Measurements from ENCODE around the gene RAD51B.

The RAD51B gene

DNA sequence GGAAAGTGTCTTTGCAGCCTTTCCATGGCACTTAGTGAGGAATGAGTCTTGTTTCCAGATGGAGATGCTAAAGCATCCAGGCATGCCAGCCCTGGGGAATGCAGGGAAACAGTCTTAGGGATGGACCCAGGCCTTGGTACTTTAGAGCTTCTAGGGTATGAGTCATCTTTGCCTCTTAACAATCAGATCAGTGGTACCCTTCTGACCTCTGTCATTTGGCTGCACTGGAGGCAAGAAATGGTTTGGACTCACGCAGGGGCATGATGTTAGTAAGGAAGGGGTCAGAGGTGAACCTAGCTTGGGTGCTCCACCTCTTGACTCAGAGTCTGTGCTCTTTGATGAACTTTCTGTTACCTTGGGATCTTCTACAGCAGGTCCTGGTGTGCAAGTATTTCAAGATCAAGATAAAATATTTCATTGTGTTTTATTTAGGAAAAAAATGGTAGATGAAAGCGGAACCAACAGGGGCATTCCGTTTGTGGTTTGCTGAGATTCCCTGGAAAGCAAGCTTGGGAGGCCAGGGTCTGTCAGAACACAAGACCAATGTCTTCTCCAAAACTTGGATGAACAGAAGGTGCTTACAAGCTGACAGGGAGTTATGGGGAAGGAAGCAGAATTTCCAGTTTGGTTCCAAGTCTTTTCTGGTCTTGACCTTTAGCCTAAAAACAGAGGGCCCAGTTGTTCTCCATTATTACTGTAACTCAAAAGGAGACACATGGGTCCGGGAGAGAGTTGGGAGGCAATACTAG lies 757.1 kb downstream of the RAD51B start:
- 0 out of 2 replicates have a peak overlapping the region, but pooled peaks have one; percentile 28 for H3K27ac ChIP-seq
- peaks cover 23% of the 10 kb centered on the region; the same call in 1 of the 2 replicates for H3K9me3 ChIP-seq
- H3K4me3 ChIP-seq: no peak overlapping the region
- peaks cover 16% of the 10 kb centered on the region for H3K4me1 ChIP-seq
- no peak for TF ChIP-seq Cebpa-rat (IDR thresholded peaks at IDR 0.05)
- no peak overlapping the region for H3K9ac ChIP-seq
- no peaks in the 10 kb centered on the region for H4K20me1 ChIP-seq
- peak overlapping the region; percentile 30; the same call in 1 of the 2 replicates for H3K4me2 ChIP-seq
- no peaks in the 10 kb centered on the region for H3K36me3 ChIP-seq
- H3K27me3 ChIP-seq: no peaks in the 10 kb centered on the region

DNA sequence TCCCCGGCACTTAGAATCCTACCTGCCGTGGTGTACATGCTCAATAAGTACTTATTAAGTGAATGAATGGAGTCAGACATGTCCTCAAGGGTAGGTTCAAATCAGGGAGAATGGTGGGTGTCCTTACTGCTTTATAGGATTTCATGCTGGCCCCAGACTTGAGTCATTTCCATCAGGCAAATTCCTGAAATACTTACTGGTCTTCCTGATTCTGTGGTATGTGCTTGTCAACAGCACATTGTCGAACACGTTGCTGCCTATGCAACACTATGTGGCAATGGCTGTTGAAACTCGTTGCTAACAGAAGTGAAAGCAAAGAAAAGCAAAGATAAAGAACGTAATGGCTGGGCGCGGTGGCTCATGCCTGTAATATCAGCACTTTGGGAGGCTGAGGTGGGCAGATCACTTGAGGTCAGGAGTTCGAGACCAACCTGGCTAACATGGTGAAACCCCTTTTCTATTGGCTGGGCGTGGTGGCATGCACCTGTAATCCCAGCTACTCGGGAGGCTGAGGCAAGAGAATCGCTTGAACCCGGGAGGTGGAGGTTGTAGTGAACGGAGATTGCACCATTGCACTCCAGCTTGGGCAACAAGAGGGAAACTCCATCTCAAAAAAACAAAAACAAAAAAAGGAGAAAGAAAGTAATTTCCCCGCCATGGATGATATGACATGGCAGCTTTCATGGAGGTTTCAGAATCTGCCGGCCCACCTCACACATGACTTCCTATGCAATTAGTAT lies 758.4 kb downstream of the RAD51B start:
- Histone ChIP-seq H3K27ac (no peak overlapping the region), H3K4me3 (no peak overlapping the region), H3K27me3 (no peaks in the 10 kb centered on the region), H3K9me3 (peaks cover 24% of the 10 kb centered on the region; the same call in 1 of the 2 replicates), H3K9ac (no peak overlapping the region), H3K4me1 (peaks cover 16% of the 10 kb centered on the region), H4K20me1 (no peaks in the 10 kb centered on the region), H3K36me3 (no peaks in the 10 kb centered on the region), H3K4me2 (no peak overlapping the region)
- TF ChIP-seq Cebpa-rat (IDR thresholded peaks at IDR 0.05): no peak

DNA sequence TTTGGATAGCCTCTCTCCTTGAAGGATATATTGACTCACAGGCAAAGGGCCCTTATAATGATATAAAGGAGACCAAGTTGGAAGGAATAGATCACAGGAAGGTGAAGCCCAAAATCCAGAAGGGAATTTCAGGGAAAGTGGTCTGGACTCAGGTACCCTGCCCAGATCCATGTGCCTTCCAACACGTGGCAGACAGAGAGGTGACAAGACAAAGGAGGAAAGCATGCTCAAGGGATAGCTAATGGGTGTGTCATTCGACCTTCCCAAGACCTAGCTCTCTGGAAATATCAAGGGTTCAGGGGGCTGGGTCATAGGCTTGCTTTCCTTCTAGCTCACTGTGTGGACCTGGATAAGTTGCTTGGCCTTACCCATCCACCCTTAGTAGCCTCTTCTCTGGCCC lies 759.0 kb downstream of the RAD51B start:
- H3K4me2 ChIP-seq: no peak overlapping the region
- H3K4me1 ChIP-seq: peaks cover 16% of the 10 kb centered on the region
- H4K20me1 ChIP-seq: no peaks in the 10 kb centered on the region
- H3K36me3 ChIP-seq: no peaks in the 10 kb centered on the region
- no peak for TF ChIP-seq Cebpa-rat (IDR thresholded peaks at IDR 0.05)
- H3K9me3 ChIP-seq: peaks cover 24% of the 10 kb centered on the region; the same call in 1 of the 2 replicates
- H3K9ac ChIP-seq: no peak overlapping the region
- no peak overlapping the region for H3K4me3 ChIP-seq
- no peaks in the 10 kb centered on the region for H3K27me3 ChIP-seq
- no peak overlapping the region for H3K27ac ChIP-seq

DNA sequence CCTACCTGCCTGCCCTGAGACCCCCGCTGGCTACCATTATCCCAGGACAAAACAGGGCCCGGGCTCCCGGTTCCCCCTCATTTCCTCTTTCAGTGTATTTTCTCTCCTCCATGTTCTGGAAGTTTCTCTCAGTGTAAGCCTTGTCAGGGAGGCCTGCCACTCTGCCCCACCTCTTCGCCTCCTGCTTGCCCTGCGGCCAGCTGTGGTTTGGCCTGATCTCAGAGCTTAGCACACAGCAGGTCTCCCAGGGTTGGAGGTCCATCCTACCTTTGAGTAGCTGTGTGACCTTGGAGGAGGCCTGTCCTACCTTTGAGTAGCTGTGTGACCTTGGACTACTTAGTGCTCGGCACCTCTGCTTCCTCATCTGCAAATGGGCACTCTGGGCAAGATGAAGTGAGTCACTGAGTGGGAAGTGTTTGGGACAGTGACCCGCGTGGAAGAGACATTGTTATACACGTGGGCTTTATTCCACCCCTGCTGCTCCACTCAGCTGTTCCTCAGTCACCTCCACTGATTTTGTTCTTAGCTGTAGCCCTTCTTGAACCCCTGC lies 760.6 kb downstream of the RAD51B start:
- Histone ChIP-seq H3K27me3 (no peaks in the 10 kb centered on the region), H4K20me1 (no peaks in the 10 kb centered on the region), H3K4me2 (no peak overlapping the region), H3K27ac (no peak overlapping the region), H3K4me3 (no peak overlapping the region), H3K4me1 (peaks cover 6% of the 10 kb centered on the region), H3K9me3 (peaks cover 24% of the 10 kb centered on the region; the same call in 1 of the 2 replicates), H3K36me3 (no peaks in the 10 kb centered on the region), H3K9ac (no peak overlapping the region)
- TF ChIP-seq Cebpa-rat (IDR thresholded peaks at IDR 0.05): no peak

DNA sequence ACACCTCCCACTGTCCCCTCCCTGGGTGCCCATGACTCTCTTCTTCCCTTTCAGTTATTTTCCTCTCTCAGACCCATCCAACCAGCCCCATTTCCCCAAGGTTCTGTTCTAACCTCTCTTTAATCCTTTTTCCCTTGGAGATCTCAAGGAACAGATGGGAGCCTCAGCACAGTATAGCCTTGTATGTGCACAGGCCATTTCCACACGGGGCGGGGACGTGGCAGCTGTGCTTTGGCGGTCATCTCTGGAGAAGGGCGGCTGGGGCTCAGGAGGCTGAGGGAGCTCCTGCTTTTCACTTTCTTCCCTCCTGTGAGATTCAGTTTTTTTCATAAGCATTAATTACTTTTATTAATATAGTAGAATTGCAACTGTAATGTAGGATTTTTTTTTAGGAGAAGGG lies 761.1 kb downstream of the RAD51B start:
- no peak for TF ChIP-seq Cebpa-rat (IDR thresholded peaks at IDR 0.05)
- H3K9me3 ChIP-seq: peaks cover 24% of the 10 kb centered on the region; the same call in 1 of the 2 replicates
- no peak overlapping the region for H3K27ac ChIP-seq
- H3K4me2 ChIP-seq: no peak overlapping the region
- H4K20me1 ChIP-seq: no peaks in the 10 kb centered on the region
- H3K9ac ChIP-seq: no peak overlapping the region
- peaks cover 5% of the 10 kb centered on the region for H3K4me1 ChIP-seq
- H3K4me3 ChIP-seq: no peak overlapping the region
- H3K36me3 ChIP-seq: no peaks in the 10 kb centered on the region
- no peaks in the 10 kb centered on the region for H3K27me3 ChIP-seq

DNA sequence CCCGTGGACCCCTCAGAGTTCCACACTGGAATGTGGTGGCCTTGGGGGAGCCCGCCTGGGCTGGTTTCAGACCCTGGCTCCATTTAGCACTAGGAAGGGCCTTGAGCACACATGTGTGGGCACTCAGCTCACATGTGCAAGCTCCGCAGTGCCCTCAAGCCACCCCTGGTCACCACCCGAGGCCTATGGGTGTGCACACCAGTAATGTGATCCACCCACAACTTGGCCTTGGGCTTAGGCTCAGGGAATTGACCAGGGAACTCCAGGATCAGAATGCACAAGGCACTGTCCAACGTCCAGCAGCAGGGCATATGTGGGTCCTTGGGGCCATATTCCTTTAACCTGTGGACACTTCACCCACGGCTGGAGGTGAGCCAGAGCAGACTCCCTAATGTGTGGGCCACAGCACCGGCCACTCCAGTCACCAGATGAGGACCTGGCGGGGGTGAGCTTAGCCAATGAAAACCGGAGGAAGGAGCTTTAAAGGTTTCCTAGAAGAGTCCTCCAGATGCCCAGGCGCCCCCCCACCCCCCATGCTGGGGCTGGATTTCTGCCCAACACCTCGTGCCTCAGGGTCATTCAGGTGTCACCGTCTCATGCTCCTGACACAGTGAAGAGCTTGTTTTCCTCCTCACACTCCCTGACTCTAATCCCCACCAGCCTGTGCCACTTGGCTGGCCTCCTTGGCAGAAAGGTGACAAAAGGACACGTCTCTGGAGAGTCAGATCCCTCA lies 764.1 kb downstream of the RAD51B start:
- Histone ChIP-seq H3K9me3 (peaks cover 9% of the 10 kb centered on the region; the same call in 1 of the 2 replicates), H3K36me3 (no peaks in the 10 kb centered on the region), H3K4me3 (no peak overlapping the region), H3K27ac (no peak overlapping the region), H4K20me1 (no peaks in the 10 kb centered on the region), H3K9ac (no peak overlapping the region), H3K4me1 (peaks cover 17% of the 10 kb centered on the region), H3K4me2 (no peak overlapping the region), H3K27me3 (no peaks in the 10 kb centered on the region)
- TF ChIP-seq Cebpa-rat (IDR thresholded peaks at IDR 0.05): no peak

DNA sequence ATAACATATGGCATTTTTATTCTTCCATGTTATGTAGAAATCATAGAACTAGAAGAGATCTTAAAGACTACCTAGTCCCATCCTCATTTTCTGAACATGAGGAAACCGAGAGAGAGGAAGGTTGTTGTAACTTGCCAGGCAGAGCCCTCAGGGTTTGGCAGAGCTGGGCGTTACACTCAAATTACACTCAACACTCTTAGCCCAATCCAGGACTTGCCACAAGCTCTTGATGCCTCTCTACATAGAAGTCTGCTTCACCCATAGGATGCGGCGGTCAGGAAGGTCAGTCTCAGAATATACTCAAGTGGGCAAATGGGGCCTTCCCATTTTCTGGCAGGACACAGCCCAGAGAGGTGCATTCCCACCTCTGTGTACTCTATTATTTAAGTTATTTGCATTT lies 765.2 kb downstream of the RAD51B start:
- no peak overlapping the region for H3K4me3 ChIP-seq
- H4K20me1 ChIP-seq: no peaks in the 10 kb centered on the region
- no peak overlapping the region for H3K9ac ChIP-seq
- no peaks in the 10 kb centered on the region for H3K36me3 ChIP-seq
- H3K27me3 ChIP-seq: no peaks in the 10 kb centered on the region
- H3K4me2 ChIP-seq: no peak overlapping the region
- H3K4me1 ChIP-seq: peaks cover 28% of the 10 kb centered on the region
- peaks cover 9% of the 10 kb centered on the region; the same call in 1 of the 2 replicates for H3K9me3 ChIP-seq
- no peak overlapping the region for H3K27ac ChIP-seq
- TF ChIP-seq Cebpa-rat (IDR thresholded peaks at IDR 0.05): no peak

DNA sequence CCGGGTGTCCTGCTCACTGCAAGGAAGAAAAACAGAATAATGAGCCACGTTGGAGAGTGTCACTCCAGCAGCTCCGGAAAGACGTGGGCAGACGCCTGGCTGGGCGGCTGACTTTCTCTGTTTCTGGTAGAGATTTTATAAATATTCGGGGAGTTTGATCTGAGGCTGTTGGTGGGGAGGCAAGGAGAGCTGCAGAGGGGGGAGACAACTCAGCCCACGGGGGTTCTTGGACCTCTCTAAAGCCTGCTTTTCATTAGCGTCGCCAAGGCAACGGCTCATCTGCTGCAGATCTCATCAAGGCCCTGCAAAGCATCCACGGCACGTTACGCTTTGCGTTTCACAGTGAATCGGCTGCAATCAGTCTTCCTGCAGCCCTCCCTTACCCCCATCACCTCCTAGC lies 766.1 kb downstream of the RAD51B start:
- H3K9me3 ChIP-seq: peaks cover 9% of the 10 kb centered on the region; the same call in 1 of the 2 replicates
- no peaks in the 10 kb centered on the region for H3K36me3 ChIP-seq
- no peak overlapping the region for H3K9ac ChIP-seq
- no peak overlapping the region for H3K4me3 ChIP-seq
- H3K27me3 ChIP-seq: no peaks in the 10 kb centered on the region
- no peak for TF ChIP-seq Cebpa-rat (IDR thresholded peaks at IDR 0.05)
- H3K4me2 ChIP-seq: no peak overlapping the region
- peaks cover 37% of the 10 kb centered on the region for H3K4me1 ChIP-seq
- no peaks in the 10 kb centered on the region for H4K20me1 ChIP-seq
- no peak overlapping the region for H3K27ac ChIP-seq
